C4-2B (cell line): ENCODE results near the gene OR14I1.

ENCODE experiments used
- H3K27ac ChIP-seq: fragments of 450-650 bp; 2 replicates; pipeline ENCODE4 v1.5.1; 2017
- ZFX ChIP-seq: fragments of 450-650 bp; IDR thresholded peaks from 2 replicates; pipeline ENCODE4 v1.6.1; 2017
- TF ChIP-seq, protein P1 (sequence below): fragments of 450-650 bp; conservative IDR thresholded peaks from 2 replicates; pipeline ENCODE4 v1.5.1; 2017; ENCODE audit warnings: mild to moderate bottlenecking

Gene OR14I1

DNA sequence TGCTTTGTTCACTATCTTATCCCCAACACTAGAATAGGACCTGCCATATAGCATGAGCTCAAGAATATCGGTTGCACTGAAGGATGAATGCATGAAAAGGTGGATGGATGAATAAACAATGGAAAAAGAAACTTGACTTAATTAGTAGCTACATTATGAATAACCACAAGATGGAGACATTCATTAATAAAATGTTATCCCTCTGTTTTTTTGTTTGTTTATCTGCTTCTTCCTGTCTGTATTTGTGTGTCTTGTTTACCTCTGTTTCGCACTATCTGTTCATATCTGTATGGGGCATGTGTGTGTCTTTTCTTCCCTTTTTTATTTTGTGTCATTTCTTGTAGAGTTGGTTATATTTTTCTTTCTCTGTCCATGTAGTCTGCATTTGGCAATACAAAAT, 1.1 kb upstream of the OR14I1 start:
- H3K27ac ChIP-seq = no peak overlapping the region
- TF ChIP-seq, protein P1, sequence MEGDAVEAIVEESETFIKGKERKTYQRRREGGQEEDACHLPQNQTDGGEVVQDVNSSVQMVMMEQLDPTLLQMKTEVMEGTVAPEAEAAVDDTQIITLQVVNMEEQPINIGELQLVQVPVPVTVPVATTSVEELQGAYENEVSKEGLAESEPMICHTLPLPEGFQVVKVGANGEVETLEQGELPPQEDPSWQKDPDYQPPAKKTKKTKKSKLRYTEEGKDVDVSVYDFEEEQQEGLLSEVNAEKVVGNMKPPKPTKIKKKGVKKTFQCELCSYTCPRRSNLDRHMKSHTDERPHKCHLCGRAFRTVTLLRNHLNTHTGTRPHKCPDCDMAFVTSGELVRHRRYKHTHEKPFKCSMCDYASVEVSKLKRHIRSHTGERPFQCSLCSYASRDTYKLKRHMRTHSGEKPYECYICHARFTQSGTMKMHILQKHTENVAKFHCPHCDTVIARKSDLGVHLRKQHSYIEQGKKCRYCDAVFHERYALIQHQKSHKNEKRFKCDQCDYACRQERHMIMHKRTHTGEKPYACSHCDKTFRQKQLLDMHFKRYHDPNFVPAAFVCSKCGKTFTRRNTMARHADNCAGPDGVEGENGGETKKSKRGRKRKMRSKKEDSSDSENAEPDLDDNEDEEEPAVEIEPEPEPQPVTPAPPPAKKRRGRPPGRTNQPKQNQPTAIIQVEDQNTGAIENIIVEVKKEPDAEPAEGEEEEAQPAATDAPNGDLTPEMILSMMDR = peak; percentile 47
- TF ChIP-seq ZFX = no peak

GRCh38 chr1:248699099-248699498, 3.5 kb downstream of the OR14I1 start:
- TF ChIP-seq, protein P1 = no peak
- no peak for TF ChIP-seq ZFX
- H3K27ac ChIP-seq = no peak overlapping the region

- no peak overlapping the region for H3K27ac ChIP-seq
Measured at GRCh38 chr1:248697907-248698306, 4.7 kb downstream of the OR14I1 start.

GRCh38 chr1:248696774-248697173, 5.8 kb downstream of the OR14I1 start:
- no peak for TF ChIP-seq ZFX
- TF ChIP-seq, protein P1 = no peak

More at GRCh38 chr1:248697907-248698306, 4.7 kb downstream of the OR14I1 start:
- TF ChIP-seq, protein P1 = no peak; the same call in 1 of the 2 replicates
- no peak for TF ChIP-seq ZFX

GRCh38 chr1:248696261-248696660, 6.3 kb downstream of the OR14I1 start:
- TF ChIP-seq ZFX = no peak
- TF ChIP-seq, protein P1 = peak; percentile 31
- H3K27ac ChIP-seq = no peak overlapping the region

More at GRCh38 chr1:248696774-248697173, 5.8 kb downstream of the OR14I1 start:
- H3K27ac ChIP-seq = no peak overlapping the region

GRCh38 chr1:248695451-248696132, 7.0 kb downstream of the OR14I1 start:
- TF ChIP-seq, protein P1 = no peak
- TF ChIP-seq ZFX = no peak
- H3K27ac ChIP-seq = no peak overlapping the region

GRCh38 chr1:248691567-248692155, 10.9 kb downstream of the OR14I1 start:
- peak overlapping the region; percentile 15; the same call in 1 of the 2 replicates for H3K27ac ChIP-seq
- TF ChIP-seq, protein P1 = no peak
- TF ChIP-seq ZFX = peak; percentile 35; the same call in 1 of the 2 replicates
